PC-3 (cell line): ENCODE results near the gene BEGAIN.

ENCODE experiments used
- EZH2 ChIP-seq: fragments of 300-600 bp; sonication (generic); IDR thresholded peaks from one replicate; pipeline ENCODE4 v1.6.1; 2017; ENCODE audit warnings: antibody characterized with exemption, mild to moderate bottlenecking, low read length; ENCODE audit not compliant: unreplicated experiment
- EZH2phosphoT487 ChIP-seq: fragments of 300-600 bp; sonication (generic); IDR thresholded peaks from 2 replicates; pipeline ENCODE4 v1.6.1; 2018; ENCODE audit warnings: mild to moderate bottlenecking, antibody characterized with exemption, low read length, borderline replicate concordance
- TF ChIP-seq, protein P1 (sequence below): fragments of 300-600 bp; sonication (generic); conservative IDR thresholded peaks from 2 replicates; pipeline ENCODE4 v1.5.1; 2017; ENCODE audit warnings: antibody characterized with exemption, low read depth, mild to moderate bottlenecking, low read length

- TF ChIP-seq, protein P1, sequence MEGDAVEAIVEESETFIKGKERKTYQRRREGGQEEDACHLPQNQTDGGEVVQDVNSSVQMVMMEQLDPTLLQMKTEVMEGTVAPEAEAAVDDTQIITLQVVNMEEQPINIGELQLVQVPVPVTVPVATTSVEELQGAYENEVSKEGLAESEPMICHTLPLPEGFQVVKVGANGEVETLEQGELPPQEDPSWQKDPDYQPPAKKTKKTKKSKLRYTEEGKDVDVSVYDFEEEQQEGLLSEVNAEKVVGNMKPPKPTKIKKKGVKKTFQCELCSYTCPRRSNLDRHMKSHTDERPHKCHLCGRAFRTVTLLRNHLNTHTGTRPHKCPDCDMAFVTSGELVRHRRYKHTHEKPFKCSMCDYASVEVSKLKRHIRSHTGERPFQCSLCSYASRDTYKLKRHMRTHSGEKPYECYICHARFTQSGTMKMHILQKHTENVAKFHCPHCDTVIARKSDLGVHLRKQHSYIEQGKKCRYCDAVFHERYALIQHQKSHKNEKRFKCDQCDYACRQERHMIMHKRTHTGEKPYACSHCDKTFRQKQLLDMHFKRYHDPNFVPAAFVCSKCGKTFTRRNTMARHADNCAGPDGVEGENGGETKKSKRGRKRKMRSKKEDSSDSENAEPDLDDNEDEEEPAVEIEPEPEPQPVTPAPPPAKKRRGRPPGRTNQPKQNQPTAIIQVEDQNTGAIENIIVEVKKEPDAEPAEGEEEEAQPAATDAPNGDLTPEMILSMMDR, result no peak
- no peak for TF ChIP-seq EZH2
- no peak for TF ChIP-seq EZH2phosphoT487
Observed at GRCh38 chr14:100621806-100622205, 34.6 kb upstream of the BEGAIN start.
